Fibroblast of lung (primary cell): ENCODE results near the gene CREB5. TPM values are rescaled to one million over a fixed set of nuclear protein-coding genes. Genes with fewer than 3 reads are reported as not detected.

Source experiments
- DNase-seq, 2 donors: peaks; one replicate each; pipeline versions ENCODE4 v3.0.0 to v3.0.0-alpha.2; 2010; ENCODE audit warnings: low read depth in 2 of 2
- H2AFZ ChIP-seq: 2 replicates; pipeline ENCODE4 v1.5.1; 2012; ENCODE audit warnings: low read length, control low read depth, inconsistent platforms
- H3K27ac ChIP-seq: 2 replicates; pipeline ENCODE4 v1.5.1; 2011; ENCODE audit warnings: low read length, control low read depth; ENCODE audit not compliant: insufficient read depth
- H3K27me3 ChIP-seq: 2 replicates; pipeline ENCODE4 v1.5.1; 2011; ENCODE audit warnings: mild to moderate bottlenecking, low read length; ENCODE audit not compliant: control insufficient read depth, insufficient read depth
- H3K36me3 ChIP-seq: 2 replicates; pipeline ENCODE4 v1.5.1; 2011; ENCODE audit warnings: low read length; ENCODE audit not compliant: control insufficient read depth, insufficient read depth
- H3K4me1 ChIP-seq: 2 replicates; pipeline ENCODE4 v1.5.1; 2011; ENCODE audit warnings: low read length; ENCODE audit not compliant: control insufficient read depth, insufficient read depth; ENCODE audit errors: extremely low read depth
- H3K4me2 ChIP-seq: 2 replicates; pipeline ENCODE4 v1.5.1; 2011; ENCODE audit warnings: low read length, control low read depth; ENCODE audit not compliant: insufficient read depth; ENCODE audit errors: extremely low read depth
- H3K4me3 ChIP-seq, 4 experiments: fragments of 200-600 bp in 1 of 4; sonication (generic) in 1 of 4; replicated peaks in 1 of 4; 2 replicates each; pipeline ENCODE4 v1.5.1; 2011 to 2016; ENCODE audit warnings: low read length in 4 of 4, low read depth in 3 of 4, mild to moderate bottlenecking in 3 of 4, control low read depth in 2 of 4, inconsistent platforms in 1 of 4, mixed read lengths in 1 of 4; ENCODE audit not compliant: insufficient read depth in 1 of 4; ENCODE audit errors: control extremely low read depth in 1 of 4
- H3K79me2 ChIP-seq: 2 replicates; pipeline ENCODE4 v1.5.1; 2012; ENCODE audit warnings: mild to moderate bottlenecking, low read length, inconsistent platforms; ENCODE audit not compliant: control insufficient read depth, insufficient read depth
- H3K9ac ChIP-seq: 2 replicates; pipeline ENCODE4 v1.5.1; 2011; ENCODE audit warnings: mild to moderate bottlenecking, low read length, control low read depth; ENCODE audit not compliant: insufficient read depth
- H3K9me3 ChIP-seq: 2 replicates; pipeline ENCODE4 v1.5.1; 2012; ENCODE audit warnings: low read depth, low read length; ENCODE audit not compliant: control insufficient read depth, insufficient read depth
- H4K20me1 ChIP-seq: 2 replicates; pipeline ENCODE4 v1.5.1; 2011; ENCODE audit warnings: low read length; ENCODE audit not compliant: control insufficient read depth, insufficient read depth; ENCODE audit errors: extremely low read depth
- CTCF ChIP-seq, 2 donors: IDR thresholded peaks in 1 of 2; conservative IDR thresholded peaks in 1 of 2; 1 replicate in 1 of 2; 2 replicates in 1 of 2; pipeline ENCODE4 v1.5.1; 2011 to 2012; ENCODE audit warnings: low read length in 2 of 2, control low read depth in 1 of 2, inconsistent platforms in 1 of 2, low read depth in 1 of 2, mild to moderate bottlenecking in 1 of 2
- EZH2 ChIP-seq: IDR thresholded peaks from 2 replicates; pipeline ENCODE4 v1.5.1; 2012; ENCODE audit warnings: low read length, control low read depth, mild to moderate bottlenecking; ENCODE audit errors: missing control alignments
- polyA plus RNA-seq, 2 donors: library from polyadenylated mRNA; depleted of rRNA in 1 of 2; stranded (reverse) in 1 of 2; unstranded in 1 of 2; fragments of >200 nt; gene quantifications; 2 replicates each; pipeline ENCODE4 v1.2.1, GENCODE V29; 2011 to 2012; ENCODE audit warnings: missing spikeins in 1 of 2
- total RNA-seq: library from RNA; depleted of rRNA; stranded (reverse); fragments of >200 nt; gene quantifications from 2 replicates; pipeline ENCODE4 v1.2.1, GENCODE V29; 2014

CREB5 gene
- total and polyA plus RNA-seq, 2 donors (not counting 1 experiment from before 2014, with no cell fraction given): 8.2 to 28.4 TPM

GRCh38 chr7:28516390-28517172, 104.3 kb downstream of the CREB5 start:
- H3K9me3 ChIP-seq: no peaks in the 10 kb centered on the region
- H2AFZ ChIP-seq: no peak overlapping the region
- no peak for TF ChIP-seq EZH2
- H3K79me2 ChIP-seq: no peaks in the 10 kb centered on the region
- DNase-seq: no peak
- no peaks in the 10 kb centered on the region for H3K4me1 ChIP-seq
- no peak overlapping the region for H3K4me2 ChIP-seq
- H3K9ac ChIP-seq: no peak overlapping the region
- no peak overlapping the region for H3K4me3 ChIP-seq
- H3K27ac ChIP-seq: no peak overlapping the region
- H3K36me3 ChIP-seq: no peaks in the 10 kb centered on the region
- H4K20me1 ChIP-seq: no peaks in the 10 kb centered on the region
- no peaks in the 10 kb centered on the region for H3K27me3 ChIP-seq

GRCh38 chr7:28517206-28517605, 104.9 kb downstream of the CREB5 start:
- Histone ChIP-seq H3K9me3 (no peaks in the 10 kb centered on the region), H3K27ac (no peak overlapping the region), H3K4me2 (no peak overlapping the region), H4K20me1 (no peaks in the 10 kb centered on the region), H3K27me3 (no peaks in the 10 kb centered on the region), H3K36me3 (no peaks in the 10 kb centered on the region), H3K4me1 (no peaks in the 10 kb centered on the region), H3K9ac (no peak overlapping the region), H3K4me3 (no peak overlapping the region), H3K79me2 (no peaks in the 10 kb centered on the region), H2AFZ (no peak overlapping the region)
- TF ChIP-seq EZH2: no peak
- TF ChIP-seq CTCF (conservative IDR thresholded peaks at IDR 0.05 in 1 of 2, IDR thresholded peaks at IDR 0.05 in 1 of 2; ENCODE audit: low read depth in 1 of 2, low read length in 2 of 2): no peak
- DNase-seq: peak in 1 of 2 donors; percentile 16

GRCh38 chr7:28517606-28518005, 105.3 kb downstream of the CREB5 start:
- no peak for TF ChIP-seq CTCF (conservative IDR thresholded peaks at IDR 0.05 in 1 of 2, IDR thresholded peaks at IDR 0.05 in 1 of 2; ENCODE audit: low read depth in 1 of 2, low read length in 2 of 2)
- H3K9ac ChIP-seq: no peak overlapping the region
- H3K9me3 ChIP-seq: no peaks in the 10 kb centered on the region
- H3K4me2 ChIP-seq: no peak overlapping the region
- H3K79me2 ChIP-seq: no peaks in the 10 kb centered on the region
- H3K36me3 ChIP-seq: no peaks in the 10 kb centered on the region
- H2AFZ ChIP-seq: no peak overlapping the region
- DNase-seq: no peak
- no peaks in the 10 kb centered on the region for H3K27me3 ChIP-seq
- H3K27ac ChIP-seq: no peak overlapping the region
- H3K4me1 ChIP-seq: no peaks in the 10 kb centered on the region
- no peak overlapping the region for H3K4me3 ChIP-seq
- no peaks in the 10 kb centered on the region for H4K20me1 ChIP-seq
